ENCODE measurements around the gene TBC1D22A. TPM values are rescaled to one million over a fixed set of nuclear protein-coding genes. Genes with fewer than 3 reads are reported as not detected.

Gene TBC1D22A
- total and polyA plus RNA-seq, 9 of the 15 experiments (the other 6 are each of a cell fraction or from before 2014, with no cell fraction given), result 0.20 to 11.5 (median 5.2) TPM

DNA sequence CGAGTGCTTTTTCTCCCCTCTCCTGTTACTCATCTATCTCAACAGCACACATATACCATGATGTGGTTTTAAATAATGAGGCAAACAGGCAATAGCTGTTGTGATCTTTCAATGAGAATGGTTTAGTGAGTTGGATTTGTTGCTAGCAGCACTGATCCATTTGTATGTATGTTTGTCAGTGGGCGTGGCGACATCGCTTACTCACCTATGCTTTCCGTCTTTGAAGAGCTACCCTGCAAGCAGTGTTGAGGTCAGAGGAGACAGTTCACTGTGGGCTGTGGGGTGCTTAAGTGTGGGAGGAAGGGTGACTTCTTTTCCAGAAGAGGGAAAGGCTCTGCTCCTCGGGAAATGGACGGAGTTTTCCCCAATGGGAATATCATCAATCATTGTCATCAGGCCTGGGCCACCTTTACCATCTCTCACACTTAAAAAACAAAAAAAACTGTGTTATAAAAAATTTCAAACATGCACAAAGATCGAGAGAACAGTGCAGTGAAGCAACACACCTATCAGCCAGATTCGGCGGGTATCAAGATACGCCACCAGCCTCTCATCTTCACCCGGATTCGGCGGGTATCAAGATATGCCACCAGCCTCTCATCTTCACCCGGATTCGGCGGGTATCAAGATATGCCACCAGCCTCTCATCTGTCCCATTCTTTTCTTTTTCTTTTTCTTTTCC, 83.8 kb downstream of the TBC1D22A start:
- Histone ChIP-seq H3K9me1 (ENCODE audit: control insufficient read depth, insufficient read depth, low read length) (no peaks in the 10 kb centered on the region), H3K27ac (ENCODE audit: extremely low read depth, low read depth, low read length) (no peak overlapping the region), H3K27me3 (ENCODE audit: control insufficient read depth in 2 of 2, insufficient read depth in 2 of 2, low read length in 2 of 2) (no peaks in the 10 kb centered on the region), H3K4me1 (replicated peaks in 1 of 2; ENCODE audit: control insufficient read depth in 2 of 2, insufficient read depth in 2 of 2, low read length in 2 of 2) (no peaks in the 10 kb centered on the region), H3K36me3 (ENCODE audit: control insufficient read depth, insufficient read depth, low read length) (no peaks in the 10 kb centered on the region), H3K4me2 (ENCODE audit: insufficient read depth, low read length) (no peak overlapping the region), H3K9me3 (replicated peaks; ENCODE audit: control insufficient read depth, insufficient read depth, low read depth, low read length) (no peaks in the 10 kb centered on the region), H3K9ac (ENCODE audit: insufficient read depth in 1 of 2, low read depth in 2 of 2, low read length in 2 of 2) (no peak overlapping the region), H4K20me1 (replicated peaks; ENCODE audit: control insufficient read depth, insufficient read depth, low read length) (0 out of 2 replicates have a peak, but pooled peaks cover 4% of the 10 kb centered on the region), H3K79me2 (ENCODE audit: control insufficient read depth, insufficient read depth, low read length) (no peaks in the 10 kb centered on the region), H3K4me3 (no peak overlapping the region), H2AFZ (ENCODE audit: low read depth, low read length) (no peak overlapping the region)
- intact Hi-C loops (cut with micrococcal nuclease), result no loop called here
- no peak for ATAC-seq
- TF ChIP-seq ZNF668 (CRISPR knock-in tag; IDR thresholded peaks at IDR 0.05) (no peak), ZSCAN32 (CRISPR knock-in tag; IDR thresholded peaks at IDR 0.05) (no peak)
- BruUV-seq (replicated peaks), result no TSS peak
- no peak for FAIRE-seq
- no peak for DNase-seq (ENCODE audit: extremely low read depth in 1 of 4, low spot score in 3 of 4)
- in situ Hi-C loops (cut with MboI), result no loop called here
- 83% methylated on average over 16 of the region's 17 CpGs for WGBS (ENCODE audit: insufficient coverage, low coverage, missing lambda C conversion rate)
- POLR2A ChIA-PET, result interaction anchor here (1.4 kb wide), 1 partner anchor 25 kb away, joined by 3 read pairs; no protein-coding TSS in a partner anchor
- CTCF ChIA-PET (ENCODE audit: low intra/inter-chr PET ratio), result no interaction called here

DNA sequence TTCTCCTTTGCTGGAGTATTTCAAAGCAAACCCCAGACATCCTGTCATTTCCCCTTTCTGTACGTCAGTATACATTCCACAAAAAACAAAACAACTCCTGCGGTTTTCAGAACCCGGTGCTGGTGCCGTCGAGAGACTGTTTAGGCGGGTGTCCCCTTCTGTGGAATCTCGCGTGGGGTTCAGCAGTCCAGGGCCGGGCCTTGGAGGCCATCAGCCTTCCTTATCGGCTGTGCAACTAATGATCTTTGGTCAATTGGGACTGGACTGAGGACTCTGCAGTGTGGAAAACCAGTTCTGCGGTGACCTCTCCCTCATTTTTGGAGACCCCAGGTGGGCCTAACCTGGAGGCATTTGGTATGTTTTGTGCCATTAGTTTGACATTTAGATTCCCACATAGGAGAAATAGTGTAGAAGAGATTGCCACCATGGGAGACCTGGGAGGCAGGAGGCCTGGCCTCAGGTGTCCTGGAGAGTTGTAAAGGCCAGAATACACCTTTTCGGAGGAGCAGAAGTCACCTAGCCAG, 84.4 kb downstream of the TBC1D22A start:
- H3K9me1 ChIP-seq (ENCODE audit: control insufficient read depth, insufficient read depth, low read length), result no peaks in the 10 kb centered on the region
- H4K20me1 ChIP-seq (replicated peaks; ENCODE audit: control insufficient read depth, insufficient read depth, low read length), result 0 out of 2 replicates have a peak, but pooled peaks cover 4% of the 10 kb centered on the region
- in situ Hi-C loops (cut with MboI) (no loop called here), intact Hi-C loops (cut with micrococcal nuclease) (no loop called here)
- no peaks in the 10 kb centered on the region for H3K9me3 ChIP-seq (replicated peaks; ENCODE audit: control insufficient read depth, insufficient read depth, low read depth, low read length)
- no peak overlapping the region for H2AFZ ChIP-seq (ENCODE audit: low read depth, low read length)
- TF ChIP-seq NCOA4 (IDR thresholded peaks at IDR 0.05; ENCODE audit: partially characterized antibody), result no peak
- TF ChIP-seq HEY1 (CRISPR knock-in tag; IDR thresholded peaks at IDR 0.05; ENCODE audit: borderline replicate concordance), result no peak
- no peak for TF ChIP-seq ZNF431 (CRISPR knock-in tag; IDR thresholded peaks at IDR 0.05)
- TF ChIP-seq, protein P1, sequence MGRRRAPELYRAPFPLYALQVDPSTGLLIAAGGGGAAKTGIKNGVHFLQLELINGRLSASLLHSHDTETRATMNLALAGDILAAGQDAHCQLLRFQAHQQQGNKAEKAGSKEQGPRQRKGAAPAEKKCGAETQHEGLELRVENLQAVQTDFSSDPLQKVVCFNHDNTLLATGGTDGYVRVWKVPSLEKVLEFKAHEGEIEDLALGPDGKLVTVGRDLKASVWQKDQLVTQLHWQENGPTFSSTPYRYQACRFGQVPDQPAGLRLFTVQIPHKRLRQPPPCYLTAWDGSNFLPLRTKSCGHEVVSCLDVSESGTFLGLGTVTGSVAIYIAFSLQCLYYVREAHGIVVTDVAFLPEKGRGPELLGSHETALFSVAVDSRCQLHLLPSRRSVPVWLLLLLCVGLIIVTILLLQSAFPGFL (CRISPR knock-in tag; IDR thresholded peaks at IDR 0.05), result no peak
- TF ChIP-seq FOXJ2 (tag; IDR thresholded peaks at IDR 0.05), result no peak
- no peak for TF ChIP-seq ZNF79 (CRISPR knock-in tag; IDR thresholded peaks at IDR 0.05; ENCODE audit: low read depth)
- TF ChIP-seq, protein P2, sequence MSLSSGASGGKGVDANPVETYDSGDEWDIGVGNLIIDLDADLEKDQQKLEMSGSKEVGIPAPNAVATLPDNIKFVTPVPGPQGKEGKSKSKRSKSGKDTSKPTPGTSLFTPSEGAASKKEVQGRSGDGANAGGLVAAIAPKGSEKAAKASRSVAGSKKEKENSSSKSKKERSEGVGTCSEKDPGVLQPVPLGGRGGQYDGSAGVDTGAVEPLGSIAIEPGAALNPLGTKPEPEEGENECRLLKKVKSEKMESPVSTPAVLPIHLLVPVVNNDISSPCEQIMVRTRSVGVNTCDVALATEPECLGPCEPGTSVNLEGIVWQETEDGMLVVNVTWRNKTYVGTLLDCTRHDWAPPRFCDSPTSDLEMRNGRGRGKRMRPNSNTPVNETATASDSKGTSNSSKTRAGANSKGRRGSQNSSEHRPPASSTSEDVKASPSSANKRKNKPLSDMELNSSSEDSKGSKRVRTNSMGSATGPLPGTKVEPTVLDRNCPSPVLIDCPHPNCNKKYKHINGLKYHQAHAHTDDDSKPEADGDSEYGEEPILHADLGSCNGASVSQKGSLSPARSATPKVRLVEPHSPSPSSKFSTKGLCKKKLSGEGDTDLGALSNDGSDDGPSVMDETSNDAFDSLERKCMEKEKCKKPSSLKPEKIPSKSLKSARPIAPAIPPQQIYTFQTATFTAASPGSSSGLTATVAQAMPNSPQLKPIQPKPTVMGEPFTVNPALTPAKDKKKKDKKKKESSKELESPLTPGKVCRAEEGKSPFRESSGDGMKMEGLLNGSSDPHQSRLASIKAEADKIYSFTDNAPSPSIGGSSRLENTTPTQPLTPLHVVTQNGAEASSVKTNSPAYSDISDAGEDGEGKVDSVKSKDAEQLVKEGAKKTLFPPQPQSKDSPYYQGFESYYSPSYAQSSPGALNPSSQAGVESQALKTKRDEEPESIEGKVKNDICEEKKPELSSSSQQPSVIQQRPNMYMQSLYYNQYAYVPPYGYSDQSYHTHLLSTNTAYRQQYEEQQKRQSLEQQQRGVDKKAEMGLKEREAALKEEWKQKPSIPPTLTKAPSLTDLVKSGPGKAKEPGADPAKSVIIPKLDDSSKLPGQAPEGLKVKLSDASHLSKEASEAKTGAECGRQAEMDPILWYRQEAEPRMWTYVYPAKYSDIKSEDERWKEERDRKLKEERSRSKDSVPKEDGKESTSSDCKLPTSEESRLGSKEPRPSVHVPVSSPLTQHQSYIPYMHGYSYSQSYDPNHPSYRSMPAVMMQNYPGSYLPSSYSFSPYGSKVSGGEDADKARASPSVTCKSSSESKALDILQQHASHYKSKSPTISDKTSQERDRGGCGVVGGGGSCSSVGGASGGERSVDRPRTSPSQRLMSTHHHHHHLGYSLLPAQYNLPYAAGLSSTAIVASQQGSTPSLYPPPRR (CRISPR knock-in tag; IDR thresholded peaks at IDR 0.05; ENCODE audit: borderline replicate concordance), result no peak
- ATAC-seq, result no peak
- H3K27me3 ChIP-seq (ENCODE audit: control insufficient read depth in 2 of 2, insufficient read depth in 2 of 2, low read length in 2 of 2), result no peaks in the 10 kb centered on the region
- H3K27ac ChIP-seq (ENCODE audit: extremely low read depth, low read depth, low read length), result no peak overlapping the region
- H3K36me3 ChIP-seq (ENCODE audit: control insufficient read depth, insufficient read depth, low read length), result no peaks in the 10 kb centered on the region
- no TSS peak for BruUV-seq (replicated peaks)
- H3K79me2 ChIP-seq (ENCODE audit: control insufficient read depth, insufficient read depth, low read length), result no peaks in the 10 kb centered on the region
- WGBS (ENCODE audit: insufficient coverage, low coverage, missing lambda C conversion rate), result 80% methylated on average over 5 of the region's 12 CpGs
- no peak overlapping the region for H3K4me3 ChIP-seq
- H3K9ac ChIP-seq (ENCODE audit: insufficient read depth in 1 of 2, low read depth in 2 of 2, low read length in 2 of 2), result no peak overlapping the region
- no peak overlapping the region for H3K4me2 ChIP-seq (ENCODE audit: insufficient read depth, low read length)
- no peaks in the 10 kb centered on the region for H3K4me1 ChIP-seq (replicated peaks in 1 of 2; ENCODE audit: control insufficient read depth in 2 of 2, insufficient read depth in 2 of 2, low read length in 2 of 2)
- ChIA-PET POLR2A (interaction anchor here (1.4 kb wide), 1 partner anchor 26 kb away, joined by 3 read pairs; no protein-coding TSS in a partner anchor), CTCF (ENCODE audit: low intra/inter-chr PET ratio) (no interaction called here)
- FAIRE-seq, result no peak
- no peak for DNase-seq (ENCODE audit: extremely low read depth in 1 of 4, low spot score in 3 of 4)

Data from K562 (cell line).